ENCODE data around the gene SIGLEC9. TPM values are rescaled to one million over a fixed set of nuclear protein-coding genes. Genes with fewer than 3 reads are reported as not detected.
A peak's percentile ranks its signal among the peaks of the same experiment; 100 is the strongest.

Gene SIGLEC9
- total RNA-seq, 4 donors from 2014 or later, result 0.62 to 9.2 (median 4.0) TPM

DNA sequence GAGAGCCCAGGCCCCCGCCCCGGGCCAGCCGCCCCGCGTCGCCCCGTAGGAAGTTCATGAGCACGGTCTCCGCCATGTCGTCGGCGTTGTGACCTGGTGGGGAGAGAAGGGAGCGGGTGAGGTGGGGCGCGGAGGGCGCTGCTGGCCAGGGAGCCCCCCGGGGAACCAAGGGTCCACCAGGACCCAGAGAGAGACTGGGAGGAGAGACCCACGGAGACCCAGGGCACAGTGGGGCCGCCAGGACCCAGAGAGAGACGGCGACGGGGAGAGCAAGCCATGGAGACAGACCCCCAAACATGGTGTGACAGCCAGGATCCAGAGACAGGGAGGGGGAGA is 25.7 kb upstream of the SIGLEC9 start:
- Histone ChIP-seq H3K36me3 (peaks cover 0 to 62% of the 10 kb centered on the region in 2 donors), H3K4me3 (peak overlapping the region in 1 of 2 donors; percentile 36), H3K27ac (peak overlapping the region in 1 of 4 donors; percentile 66), H3K4me1 (peaks cover 0 to 17% (median 0%) of the 10 kb centered on the region in 3 donors), H3K9me3 (no peaks in the 10 kb centered on the region), H3K27me3 (no peaks in the 10 kb centered on the region)
- ATAC-seq, result no peak
- TF ChIP-seq, protein P1, sequence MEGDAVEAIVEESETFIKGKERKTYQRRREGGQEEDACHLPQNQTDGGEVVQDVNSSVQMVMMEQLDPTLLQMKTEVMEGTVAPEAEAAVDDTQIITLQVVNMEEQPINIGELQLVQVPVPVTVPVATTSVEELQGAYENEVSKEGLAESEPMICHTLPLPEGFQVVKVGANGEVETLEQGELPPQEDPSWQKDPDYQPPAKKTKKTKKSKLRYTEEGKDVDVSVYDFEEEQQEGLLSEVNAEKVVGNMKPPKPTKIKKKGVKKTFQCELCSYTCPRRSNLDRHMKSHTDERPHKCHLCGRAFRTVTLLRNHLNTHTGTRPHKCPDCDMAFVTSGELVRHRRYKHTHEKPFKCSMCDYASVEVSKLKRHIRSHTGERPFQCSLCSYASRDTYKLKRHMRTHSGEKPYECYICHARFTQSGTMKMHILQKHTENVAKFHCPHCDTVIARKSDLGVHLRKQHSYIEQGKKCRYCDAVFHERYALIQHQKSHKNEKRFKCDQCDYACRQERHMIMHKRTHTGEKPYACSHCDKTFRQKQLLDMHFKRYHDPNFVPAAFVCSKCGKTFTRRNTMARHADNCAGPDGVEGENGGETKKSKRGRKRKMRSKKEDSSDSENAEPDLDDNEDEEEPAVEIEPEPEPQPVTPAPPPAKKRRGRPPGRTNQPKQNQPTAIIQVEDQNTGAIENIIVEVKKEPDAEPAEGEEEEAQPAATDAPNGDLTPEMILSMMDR (IDR thresholded peaks at IDR 0.05), result no peak
- peak in 1 of 2 donors; percentile 10 for TF ChIP-seq POLR2A (IDR thresholded peaks at IDR 0.05)
- WGBS, 2 donors (ENCODE audit: low coverage in 1 of 2), result no CpG with 5 or more reads among the region's 22 CpGs

DNA sequence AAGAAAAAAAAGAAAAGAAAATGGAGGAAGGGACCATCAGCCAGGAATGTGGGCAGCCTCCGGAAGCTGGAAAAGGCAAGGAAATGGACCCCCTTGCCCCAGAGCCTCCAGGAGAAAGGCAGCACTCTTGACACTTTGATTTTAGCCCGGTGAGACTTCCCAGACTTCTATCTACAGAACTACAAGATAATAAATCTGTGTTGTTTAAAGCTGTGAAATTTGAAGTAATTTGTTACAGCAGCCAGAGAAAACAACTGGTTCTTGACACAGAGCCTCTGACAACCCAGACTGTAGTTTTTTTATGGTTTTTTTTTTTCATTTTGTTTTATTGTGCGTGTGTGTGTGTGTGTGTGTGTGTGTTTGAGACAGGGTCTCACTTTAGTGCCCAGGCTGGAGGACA is 24.1 kb upstream of the SIGLEC9 start:
- WGBS, 2 donors (ENCODE audit: low coverage in 1 of 2), result 42 to 45% methylated on average over 2 to 3 of the region's 3 CpGs
- peaks cover 0 to 25% (median 0%) of the 10 kb centered on the region in 3 donors for H3K4me1 ChIP-seq
- no peak overlapping the region for H3K4me3 ChIP-seq
- ATAC-seq, result no peak
- H3K27ac ChIP-seq, result no peak overlapping the region
- H3K9me3 ChIP-seq, result no peaks in the 10 kb centered on the region
- H3K36me3 ChIP-seq, result peaks cover 0 to 76% of the 10 kb centered on the region in 2 donors
- TF ChIP-seq POLR2AphosphoS5 (IDR thresholded peaks at IDR 0.05) (no peak), POLR2A (IDR thresholded peaks at IDR 0.05) (no peak), EP300 (IDR thresholded peaks at IDR 0.05) (no peak)
- TF ChIP-seq, protein P1 (IDR thresholded peaks at IDR 0.05), result no peak
- no peaks in the 10 kb centered on the region for H3K27me3 ChIP-seq

DNA sequence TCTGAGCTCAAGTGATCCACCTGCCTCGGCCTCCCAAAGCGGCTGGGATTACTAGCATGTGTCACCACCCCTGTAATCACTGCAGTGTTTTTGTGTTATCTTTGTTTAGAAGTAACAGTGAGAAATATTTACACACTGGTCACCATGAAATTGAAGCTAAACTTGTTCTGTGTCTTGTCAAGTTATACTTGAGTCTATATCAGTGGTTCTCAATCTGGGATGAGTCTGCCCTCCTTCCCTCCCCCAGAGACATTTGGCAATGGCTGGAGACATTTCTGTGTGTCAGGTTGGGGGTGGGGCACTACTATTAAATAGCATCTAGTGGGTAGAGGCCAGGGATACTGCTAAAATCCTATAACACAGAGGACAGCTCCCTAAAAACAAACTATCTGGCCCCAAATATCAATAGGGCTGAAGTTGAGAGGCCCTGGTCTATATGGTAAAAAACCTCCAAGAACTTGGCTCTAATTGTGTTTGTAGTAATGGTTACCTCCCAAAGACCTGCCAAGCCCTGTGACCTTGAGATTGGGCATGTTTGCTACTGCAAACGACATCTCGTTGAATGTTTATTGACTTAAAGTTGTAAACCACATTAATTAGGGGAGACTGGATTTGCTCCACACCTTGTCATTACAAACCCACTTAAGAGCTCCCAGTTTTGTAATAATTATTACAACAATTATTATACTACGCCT is 23.4 kb upstream of the SIGLEC9 start:
- no peak overlapping the region for H3K4me3 ChIP-seq
- no peak for ATAC-seq
- no peaks in the 10 kb centered on the region for H3K9me3 ChIP-seq
- TF ChIP-seq POLR2A (IDR thresholded peaks at IDR 0.05), result no peak
- 47 to 62% methylated on average over 5 of the region's 5 CpGs for WGBS, 2 donors (ENCODE audit: low coverage in 1 of 2)
- peaks cover 0 to 80% of the 10 kb centered on the region in 2 donors for H3K36me3 ChIP-seq
- no peaks in the 10 kb centered on the region for H3K27me3 ChIP-seq
- H3K27ac ChIP-seq, result no peak overlapping the region
- peaks cover 0 to 31% (median 0%) of the 10 kb centered on the region in 3 donors for H3K4me1 ChIP-seq

DNA sequence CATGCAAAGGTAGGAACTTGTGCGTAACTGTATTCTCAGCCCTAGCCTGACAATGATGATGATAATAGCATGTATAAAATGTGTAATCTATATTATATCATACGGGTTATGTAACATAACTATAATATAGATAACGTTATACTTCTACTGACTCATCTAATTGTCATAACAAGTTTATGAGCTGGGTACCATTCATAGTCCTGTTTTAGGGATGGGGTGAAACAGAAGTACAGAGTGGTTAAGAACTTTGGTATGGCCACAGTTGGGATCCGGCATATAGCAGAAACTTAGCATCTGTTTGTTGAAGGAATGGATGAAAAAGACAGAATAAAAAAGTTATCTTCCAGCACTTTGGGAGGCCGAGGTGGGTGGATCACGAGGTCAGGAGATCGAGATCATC is 21.7 kb upstream of the SIGLEC9 start:
- ATAC-seq, result no peak
- Histone ChIP-seq H3K36me3 (peaks cover 0 to 76% of the 10 kb centered on the region in 2 donors), H3K27me3 (no peaks in the 10 kb centered on the region), H3K4me1 (peaks cover 0 to 43% (median 6%) of the 10 kb centered on the region in 3 donors), H3K4me3 (no peak overlapping the region), H3K9me3 (no peaks in the 10 kb centered on the region), H3K27ac (no peak overlapping the region)
- TF ChIP-seq POLR2AphosphoS5 (IDR thresholded peaks at IDR 0.05) (no peak), EP300 (IDR thresholded peaks at IDR 0.05) (no peak), POLR2A (IDR thresholded peaks at IDR 0.05) (no peak)
- TF ChIP-seq, protein P1 (IDR thresholded peaks at IDR 0.05), result no peak
- 77 to 88% methylated on average over 4 to 7 of the region's 7 CpGs for WGBS, 2 donors (ENCODE audit: low coverage in 1 of 2)

DNA sequence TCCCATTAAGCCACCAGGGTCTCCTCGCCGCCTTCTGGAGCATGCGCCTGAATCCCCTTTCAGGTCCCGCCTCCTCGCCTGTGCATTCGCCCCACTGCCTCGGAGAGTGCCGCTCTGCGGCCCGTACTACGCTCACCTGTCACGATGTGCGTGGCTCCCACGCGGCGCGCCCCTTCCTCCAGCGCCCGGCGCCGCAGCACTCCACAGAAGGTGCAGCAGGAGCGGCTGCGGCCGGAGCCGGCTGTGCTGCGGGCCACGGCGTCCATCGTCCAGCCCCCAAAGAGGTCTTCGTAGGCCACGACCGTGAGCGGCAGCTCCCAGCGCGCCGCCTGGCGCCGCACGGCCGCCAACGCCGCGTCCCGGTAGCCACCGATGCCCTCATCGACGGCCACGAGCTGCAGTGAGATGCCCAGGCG is 20.8 kb upstream of the SIGLEC9 start:
- H3K36me3 ChIP-seq, result peaks cover 0 to 68% of the 10 kb centered on the region in 2 donors

More for the DNA sequence above, 20.8 kb upstream of the SIGLEC9 start:
- Histone ChIP-seq H3K4me1 (peaks cover 0 to 39% (median 8%) of the 10 kb centered on the region in 3 donors), H3K27ac (no peak overlapping the region), H3K4me3 (no peak overlapping the region), H3K9me3 (no peaks in the 10 kb centered on the region), H3K27me3 (no peaks in the 10 kb centered on the region)
- 95% methylated on average over 4 of the region's 49 CpGs; no CpG with 5 or more reads in 1 of the 2 donors for WGBS, 2 donors (ENCODE audit: low coverage in 1 of 2)
- TF ChIP-seq, protein P1 (IDR thresholded peaks at IDR 0.05), result no peak
- TF ChIP-seq EP300 (IDR thresholded peaks at IDR 0.05) (no peak), POLR2AphosphoS5 (IDR thresholded peaks at IDR 0.05) (no peak), POLR2A (IDR thresholded peaks at IDR 0.05) (no peak)
- no peak for ATAC-seq

All from gastroesophageal sphincter (tissue), 4 donors.